RPMI7951 (cell line): ENCODE measurements around the gene PROKR2. TPM values are rescaled to one million over a fixed set of nuclear protein-coding genes. Genes with fewer than 3 reads are reported as not detected.

Source experiments
- DNase-seq: peaks from one replicate; pipeline ENCODE4 v3.0.0-alpha.2; 2012; ENCODE audit warnings: low read depth
- total RNA-seq: library from RNA; depleted of rRNA; stranded (reverse); fragments of >200 nt; shearing (Covaris generic); gene quantifications from 2 replicates; pipeline ENCODE4 v1.2.3, GENCODE V29; 2014; rRNA removed

PROKR2 gene
- total RNA-seq, 1 experiment from 2014 or later, result not detected

- no peak for DNase-seq
Measured at GRCh38 chr20:5282561-5282960, 34.2 kb downstream of the PROKR2 start.

- DNase-seq, result no peak
Measured at GRCh38 chr20:5279661-5280060, 37.1 kb downstream of the PROKR2 start.

- DNase-seq, result no peak
Measured at GRCh38 chr20:5272268-5272667, 44.5 kb downstream of the PROKR2 start.

- no peak for DNase-seq
Measured at GRCh38 chr20:5270603-5271002, 46.2 kb downstream of the PROKR2 start.

GRCh38 chr20:5268449-5268848 lies 48.3 kb downstream of the PROKR2 start:
- DNase-seq, result no peak

GRCh38 chr20:5267092-5267491 lies 49.7 kb downstream of the PROKR2 start:
- no peak for DNase-seq

Other genes with a start within 250 kb of the PROKR2 start
- 408 and 435 TPM in 2 replicates for gene TMEM230, start 203.9 kb downstream of the PROKR2 start, total RNA-seq
- gene PCNA, start 197.0 kb downstream of the PROKR2 start, total RNA-seq, result 755 and 819 TPM in 2 replicates
- 26.2 and 29.2 TPM in 2 replicates for gene CDS2, start 189.9 kb downstream of the PROKR2 start, total RNA-seq